ENCODE results near the gene ROBO2. TPM values are rescaled to one million over a fixed set of nuclear protein-coding genes. Genes with fewer than 3 reads are reported as not detected.

Gene ROBO2
- polyA plus RNA-seq, 1 donor from 2014 or later = 55.5 TPM

GRCh38 chr3:77026904-77027634 lies 12.8 kb upstream of the ROBO2 start:
- Histone ChIP-seq H4K20me1 (ENCODE audit: insufficient read depth) (no peaks in the 10 kb centered on the region), H3F3A (ENCODE audit: insufficient read depth, low read length, poor library complexity, severe bottlenecking) (no peaks in the 10 kb centered on the region), H3K4me2 (ENCODE audit: low read length) (no peak overlapping the region), H3K36me3 (ENCODE audit: insufficient read depth, low read length) (no peaks in the 10 kb centered on the region), H3K4me3 (ENCODE audit: low read length) (no peak overlapping the region), H3K27me3 (ENCODE audit: insufficient read depth, low read depth, low read length) (no peaks in the 10 kb centered on the region), H3K9me3 (ENCODE audit: low read length) (no peaks in the 10 kb centered on the region), H3K79me2 (replicated peaks; ENCODE audit: insufficient read depth, low read length) (no peaks in the 10 kb centered on the region), H3K27ac (ENCODE audit: low read length) (no peak overlapping the region), H3K9ac (ENCODE audit: low read length) (no peak overlapping the region), H3K9me2 (ENCODE audit: insufficient read depth, low read length) (no peaks in the 10 kb centered on the region), H2AFZ (ENCODE audit: low read depth, low read length) (no peak overlapping the region)
- TF ChIP-seq RAD21 (conservative IDR thresholded peaks at IDR 0.05) = no peak
- TF ChIP-seq MXI1 (conservative IDR thresholded peaks at IDR 0.05; ENCODE audit: poor library complexity, severe bottlenecking) = no peak
- TF ChIP-seq SMC3 (conservative IDR thresholded peaks at IDR 0.05; ENCODE audit: poor library complexity) = no peak
- TF ChIP-seq TAF1 (IDR thresholded peaks at IDR 0.05; ENCODE audit: low read depth) = no peak
- no peak for TF ChIP-seq EP300 (conservative IDR thresholded peaks at IDR 0.05; ENCODE audit: poor library complexity, severe bottlenecking)
- no peak for TF ChIP-seq REST (IDR thresholded peaks at IDR 0.05; ENCODE audit: borderline replicate concordance)
- TF ChIP-seq EZH2 (IDR thresholded peaks at IDR 0.05; ENCODE audit: borderline replicate concordance, insufficient read depth, low read length, poor library complexity, severe bottlenecking) = no peak
- no peak for TF ChIP-seq POLR2AphosphoS5 (IDR thresholded peaks at IDR 0.05)
- TF ChIP-seq CTCF (IDR thresholded peaks at IDR 0.05; ENCODE audit: poor library complexity, severe bottlenecking) = no peak

GRCh38 chr3:77028005-77028404 lies 11.9 kb upstream of the ROBO2 start:
- Histone ChIP-seq H3F3A (ENCODE audit: insufficient read depth, low read length, poor library complexity, severe bottlenecking) (no peaks in the 10 kb centered on the region), H2AFZ (ENCODE audit: low read depth, low read length) (no peak overlapping the region), H3K9me2 (ENCODE audit: insufficient read depth, low read length) (no peaks in the 10 kb centered on the region), H3K9ac (ENCODE audit: low read length) (no peak overlapping the region), H4K20me1 (ENCODE audit: insufficient read depth) (no peaks in the 10 kb centered on the region), H3K4me2 (ENCODE audit: low read length) (no peak overlapping the region), H3K27me3 (ENCODE audit: insufficient read depth, low read depth, low read length) (no peaks in the 10 kb centered on the region), H3K36me3 (ENCODE audit: insufficient read depth, low read length) (no peaks in the 10 kb centered on the region), H3K4me3 (ENCODE audit: low read length) (no peak overlapping the region), H3K27ac (ENCODE audit: low read length) (no peak overlapping the region), H3K9me3 (ENCODE audit: low read length) (no peaks in the 10 kb centered on the region), H3K79me2 (replicated peaks; ENCODE audit: insufficient read depth, low read length) (no peaks in the 10 kb centered on the region)
- TF ChIP-seq SMC3 (conservative IDR thresholded peaks at IDR 0.05; ENCODE audit: poor library complexity) (no peak), CTCF (IDR thresholded peaks at IDR 0.05; ENCODE audit: poor library complexity, severe bottlenecking) (no peak), RAD21 (conservative IDR thresholded peaks at IDR 0.05) (no peak), POLR2AphosphoS5 (IDR thresholded peaks at IDR 0.05) (no peak), REST (IDR thresholded peaks at IDR 0.05; ENCODE audit: borderline replicate concordance) (no peak), MXI1 (conservative IDR thresholded peaks at IDR 0.05; ENCODE audit: poor library complexity, severe bottlenecking) (no peak), EP300 (conservative IDR thresholded peaks at IDR 0.05; ENCODE audit: poor library complexity, severe bottlenecking) (no peak), EZH2 (IDR thresholded peaks at IDR 0.05; ENCODE audit: borderline replicate concordance, insufficient read depth, low read length, poor library complexity, severe bottlenecking) (no peak), TAF1 (IDR thresholded peaks at IDR 0.05; ENCODE audit: low read depth) (no peak)
